Neural progenitor cell (in vitro differentiated cells): ENCODE results near the gene MACROH2A1.

Source experiments
- CTCF ChIP-seq: fragments of 200-600 bp; sonication (generic); IDR thresholded peaks from 2 replicates; pipeline ENCODE4 v1.5.1; 2017; ENCODE audit warnings: antibody characterized with exemption, mild to moderate bottlenecking
- EZH2 ChIP-seq: fragments of 200-600 bp; sonication (generic); IDR thresholded peaks from 2 replicates; pipeline ENCODE4 v1.6.1; 2017; ENCODE audit warnings: antibody characterized with exemption, mild to moderate bottlenecking, moderate library complexity
- EZH2phosphoT487 ChIP-seq: fragments of 200-600 bp; sonication (generic); IDR thresholded peaks from 2 replicates; pipeline ENCODE4 v1.6.1; 2017; ENCODE audit warnings: antibody characterized with exemption

GRCh38 chr5:135430135-135430437 is 31.1 kb upstream of the MACROH2A1 start:
- no peak for TF ChIP-seq CTCF
- TF ChIP-seq EZH2: no peak
- no peak for TF ChIP-seq EZH2phosphoT487
